ENCODE data around the gene ABHD5. TPM values are rescaled to one million over a fixed set of nuclear protein-coding genes. Genes with fewer than 3 reads are reported as not detected.

The ABHD5 gene
- total RNA-seq, 1 experiment from 2014 or later = 29.5 TPM

DNA sequence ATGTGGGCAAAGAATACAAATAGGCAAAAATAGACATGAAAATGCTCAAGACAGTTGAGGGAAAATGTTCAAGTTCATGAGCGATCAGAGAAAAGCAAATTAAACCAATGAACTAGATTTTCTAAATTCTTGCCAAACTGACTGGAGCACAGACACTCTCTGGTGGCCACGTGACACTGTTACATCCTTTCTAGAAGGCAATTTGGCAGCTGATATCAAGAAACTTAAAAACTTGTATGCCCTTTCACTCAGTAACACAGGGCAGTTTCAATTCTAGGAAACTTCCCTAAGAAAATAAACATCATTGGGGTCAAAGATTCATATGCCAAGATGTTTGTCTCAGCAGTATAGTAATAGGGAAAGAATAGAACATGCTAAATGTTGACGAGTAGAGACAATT, 52.2 kb downstream of the ABHD5 start:
- DNase-seq (no peak), ATAC-seq (no peak)
- POLR2A ChIA-PET (ENCODE audit: unreplicated experiment) = no interaction called here
- H2AFZ ChIP-seq (ENCODE audit: low read length) = no peak overlapping the region
- peaks cover 7% of the 10 kb centered on the region for H3K4me1 ChIP-seq (ENCODE audit: insufficient read depth, low read length)
- H3K27me3 ChIP-seq (ENCODE audit: low read length) = no peaks in the 10 kb centered on the region
- H3K36me3 ChIP-seq (ENCODE audit: low read depth, low read length) = no peaks in the 10 kb centered on the region
- BruUV-seq (replicated peaks) = no TSS peak
- H3K27ac ChIP-seq (ENCODE audit: low read length) = no peak overlapping the region
- no peak overlapping the region for H3K9ac ChIP-seq (ENCODE audit: low read length)
- H3K9me3 ChIP-seq (ENCODE audit: low read length) = no peaks in the 10 kb centered on the region
- no peak overlapping the region for H3K4me2 ChIP-seq (ENCODE audit: low read length)
- H3K79me2 ChIP-seq (ENCODE audit: low read length) = no peaks in the 10 kb centered on the region
- TF ChIP-seq, protein P1, sequence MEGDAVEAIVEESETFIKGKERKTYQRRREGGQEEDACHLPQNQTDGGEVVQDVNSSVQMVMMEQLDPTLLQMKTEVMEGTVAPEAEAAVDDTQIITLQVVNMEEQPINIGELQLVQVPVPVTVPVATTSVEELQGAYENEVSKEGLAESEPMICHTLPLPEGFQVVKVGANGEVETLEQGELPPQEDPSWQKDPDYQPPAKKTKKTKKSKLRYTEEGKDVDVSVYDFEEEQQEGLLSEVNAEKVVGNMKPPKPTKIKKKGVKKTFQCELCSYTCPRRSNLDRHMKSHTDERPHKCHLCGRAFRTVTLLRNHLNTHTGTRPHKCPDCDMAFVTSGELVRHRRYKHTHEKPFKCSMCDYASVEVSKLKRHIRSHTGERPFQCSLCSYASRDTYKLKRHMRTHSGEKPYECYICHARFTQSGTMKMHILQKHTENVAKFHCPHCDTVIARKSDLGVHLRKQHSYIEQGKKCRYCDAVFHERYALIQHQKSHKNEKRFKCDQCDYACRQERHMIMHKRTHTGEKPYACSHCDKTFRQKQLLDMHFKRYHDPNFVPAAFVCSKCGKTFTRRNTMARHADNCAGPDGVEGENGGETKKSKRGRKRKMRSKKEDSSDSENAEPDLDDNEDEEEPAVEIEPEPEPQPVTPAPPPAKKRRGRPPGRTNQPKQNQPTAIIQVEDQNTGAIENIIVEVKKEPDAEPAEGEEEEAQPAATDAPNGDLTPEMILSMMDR (conservative IDR thresholded peaks at IDR 0.05; ENCODE audit: low read depth, low read length) = peak; percentile 50
- TF ChIP-seq EZH2phosphoT487 (IDR thresholded peaks at IDR 0.05; ENCODE audit: borderline replicate concordance, low read length) = no peak
- no peak overlapping the region for H3K4me3 ChIP-seq (ENCODE audit: low read length)
- CTCF ChIA-PET = interaction anchor here (0.5 kb wide), 1 partner anchor 100 kb away, joined by 5 read pairs; no protein-coding TSS in a partner anchor
- no peaks in the 10 kb centered on the region for H3F3A ChIP-seq (ENCODE audit: low read length, unreplicated experiment)
- intact Hi-C loops (cut with micrococcal nuclease) = loop anchor here (5.0 kb wide), 1 partner anchor 201 kb away; no protein-coding TSS in a partner anchor
- no peaks in the 10 kb centered on the region for H4K20me1 ChIP-seq (ENCODE audit: low read length)
- no peaks in the 10 kb centered on the region for H3K9me2 ChIP-seq (replicated peaks; ENCODE audit: low read length)

DNA sequence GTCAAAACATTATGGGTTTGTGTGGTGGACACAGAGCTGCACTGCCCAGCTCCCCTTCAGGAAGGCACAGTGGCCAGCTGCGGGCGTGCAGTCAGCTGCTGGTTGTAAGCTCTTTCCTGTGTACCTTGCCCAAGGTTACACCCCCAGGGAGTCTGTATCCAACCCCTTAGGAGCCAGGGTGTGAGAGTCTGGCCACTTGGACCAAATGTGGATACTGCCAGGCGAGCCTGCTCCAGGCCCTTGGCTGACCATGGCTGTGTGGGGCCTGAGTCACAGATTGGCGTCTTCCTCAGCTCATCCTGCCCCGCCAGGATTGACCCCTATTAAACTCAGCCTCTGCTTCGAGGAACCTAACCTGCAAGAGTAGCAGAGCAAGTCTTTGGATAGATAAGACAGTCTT, 56.9 kb downstream of the ABHD5 start:
- no peak overlapping the region for H3K4me3 ChIP-seq (ENCODE audit: low read length)
- no peak overlapping the region for H3K9ac ChIP-seq (ENCODE audit: low read length)
- peak overlapping the region; percentile 35 for H3K4me2 ChIP-seq (ENCODE audit: low read length)
- no peaks in the 10 kb centered on the region for H3K27me3 ChIP-seq (ENCODE audit: low read length)
- peak overlapping the region; percentile 63 for H2AFZ ChIP-seq (ENCODE audit: low read length)
- ATAC-seq (peak; percentile 87), DNase-seq (peak; percentile 64)
- H3K36me3 ChIP-seq (ENCODE audit: low read depth, low read length) = no peaks in the 10 kb centered on the region
- ChIA-PET CTCF (no interaction called here), POLR2A (ENCODE audit: unreplicated experiment) (interaction anchor here (0.7 kb wide), 1 partner anchor 141 kb away, joined by 17 read pairs; no protein-coding TSS in a partner anchor)
- no peaks in the 10 kb centered on the region for H3K9me3 ChIP-seq (ENCODE audit: low read length)
- H4K20me1 ChIP-seq (ENCODE audit: low read length) = no peaks in the 10 kb centered on the region
- H3K9me2 ChIP-seq (replicated peaks; ENCODE audit: low read length) = no peaks in the 10 kb centered on the region
- H3K4me1 ChIP-seq (ENCODE audit: insufficient read depth, low read length) = peaks cover 17% of the 10 kb centered on the region
- intact Hi-C loops (cut with micrococcal nuclease) = no loop called here
- peak overlapping the region; percentile 53 for H3K27ac ChIP-seq (ENCODE audit: low read length)
- no peaks in the 10 kb centered on the region for H3F3A ChIP-seq (ENCODE audit: low read length, unreplicated experiment)
- TF ChIP-seq EZH2phosphoT487 (IDR thresholded peaks at IDR 0.05; ENCODE audit: borderline replicate concordance, low read length) (no peak), EZH2 (IDR thresholded peaks at IDR 0.05; ENCODE audit: low read length, unreplicated experiment) (no peak)
- TF ChIP-seq, protein P1 (conservative IDR thresholded peaks at IDR 0.05; ENCODE audit: low read depth, low read length) = no peak
- BruUV-seq (replicated peaks) = no TSS peak
- no peaks in the 10 kb centered on the region for H3K79me2 ChIP-seq (ENCODE audit: low read length)

DNA sequence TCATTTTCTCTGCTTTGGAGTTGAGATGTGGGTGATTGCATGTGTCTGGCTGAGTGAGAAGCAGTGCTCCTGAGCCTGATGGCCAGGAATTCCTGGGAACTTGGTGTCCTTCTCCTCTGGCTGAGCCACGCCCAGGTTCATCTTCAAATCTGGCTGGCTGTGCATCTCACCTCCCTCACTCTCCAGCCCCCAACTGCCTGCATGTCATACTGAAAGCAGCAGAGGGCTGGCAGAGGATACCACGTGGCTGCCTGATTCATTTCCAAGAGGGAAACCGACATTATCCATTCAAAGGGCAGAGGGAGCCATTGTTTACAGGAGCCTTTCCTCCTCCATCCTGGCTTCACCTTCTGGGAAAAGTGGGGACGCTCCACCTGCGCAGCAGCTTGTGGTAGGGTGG, 57.4 kb downstream of the ABHD5 start:
- ChIA-PET POLR2A (ENCODE audit: unreplicated experiment) (no interaction called here), CTCF (no interaction called here)
- H3K4me2 ChIP-seq (ENCODE audit: low read length) = peak overlapping the region; percentile 35
- H3K36me3 ChIP-seq (ENCODE audit: low read depth, low read length) = no peaks in the 10 kb centered on the region
- no peaks in the 10 kb centered on the region for H3F3A ChIP-seq (ENCODE audit: low read length, unreplicated experiment)
- ATAC-seq = peak; percentile 37
- no peak overlapping the region for H3K4me3 ChIP-seq (ENCODE audit: low read length)
- no TSS peak for BruUV-seq (replicated peaks)
- H3K27ac ChIP-seq (ENCODE audit: low read length) = peak overlapping the region; percentile 53
- TF ChIP-seq, protein P1 (conservative IDR thresholded peaks at IDR 0.05; ENCODE audit: low read depth, low read length) = 0 out of 2 replicates have a peak, but pooled peaks have one; percentile 12
- TF ChIP-seq EZH2phosphoT487 (IDR thresholded peaks at IDR 0.05; ENCODE audit: borderline replicate concordance, low read length) (no peak), EZH2 (IDR thresholded peaks at IDR 0.05; ENCODE audit: low read length, unreplicated experiment) (no peak)
- DNase-seq = peak; percentile 52
- H3K9ac ChIP-seq (ENCODE audit: low read length) = no peak overlapping the region
- H3K27me3 ChIP-seq (ENCODE audit: low read length) = no peaks in the 10 kb centered on the region
- peaks cover 22% of the 10 kb centered on the region for H3K4me1 ChIP-seq (ENCODE audit: insufficient read depth, low read length)
- no peaks in the 10 kb centered on the region for H3K79me2 ChIP-seq (ENCODE audit: low read length)
- no peaks in the 10 kb centered on the region for H4K20me1 ChIP-seq (ENCODE audit: low read length)
- intact Hi-C loops (cut with micrococcal nuclease) = no loop called here
- H2AFZ ChIP-seq (ENCODE audit: low read length) = peak overlapping the region; percentile 63
- no peaks in the 10 kb centered on the region for H3K9me3 ChIP-seq (ENCODE audit: low read length)
- H3K9me2 ChIP-seq (replicated peaks; ENCODE audit: low read length) = no peaks in the 10 kb centered on the region
